ENCODE data around the gene ADGRV1.

DNA sequence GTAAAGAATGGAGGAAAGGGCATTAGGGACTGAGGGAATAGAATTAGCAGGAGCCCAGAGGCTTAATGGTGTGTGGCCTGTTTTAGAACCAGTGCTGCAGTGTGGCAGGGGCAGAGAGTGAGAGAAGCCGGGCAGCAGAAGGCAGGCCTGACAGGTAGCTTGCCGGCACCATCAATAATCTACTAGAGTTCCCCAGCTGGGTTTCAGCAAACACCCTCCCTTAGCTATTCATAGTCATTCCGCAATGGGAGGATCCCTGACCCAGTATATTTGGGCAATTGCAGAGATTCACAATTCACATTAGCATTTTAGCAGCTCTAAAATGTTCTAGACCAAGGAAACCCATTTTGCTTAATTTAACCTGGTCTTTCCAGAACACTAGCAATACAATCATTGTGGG lies 596.7 kb downstream of the ADGRV1 start:
- TF ChIP-seq TBP (optimal IDR thresholded peaks at IDR 0.05; ENCODE audit: low read depth, low read length), result no peak
- TF ChIP-seq, protein P1, sequence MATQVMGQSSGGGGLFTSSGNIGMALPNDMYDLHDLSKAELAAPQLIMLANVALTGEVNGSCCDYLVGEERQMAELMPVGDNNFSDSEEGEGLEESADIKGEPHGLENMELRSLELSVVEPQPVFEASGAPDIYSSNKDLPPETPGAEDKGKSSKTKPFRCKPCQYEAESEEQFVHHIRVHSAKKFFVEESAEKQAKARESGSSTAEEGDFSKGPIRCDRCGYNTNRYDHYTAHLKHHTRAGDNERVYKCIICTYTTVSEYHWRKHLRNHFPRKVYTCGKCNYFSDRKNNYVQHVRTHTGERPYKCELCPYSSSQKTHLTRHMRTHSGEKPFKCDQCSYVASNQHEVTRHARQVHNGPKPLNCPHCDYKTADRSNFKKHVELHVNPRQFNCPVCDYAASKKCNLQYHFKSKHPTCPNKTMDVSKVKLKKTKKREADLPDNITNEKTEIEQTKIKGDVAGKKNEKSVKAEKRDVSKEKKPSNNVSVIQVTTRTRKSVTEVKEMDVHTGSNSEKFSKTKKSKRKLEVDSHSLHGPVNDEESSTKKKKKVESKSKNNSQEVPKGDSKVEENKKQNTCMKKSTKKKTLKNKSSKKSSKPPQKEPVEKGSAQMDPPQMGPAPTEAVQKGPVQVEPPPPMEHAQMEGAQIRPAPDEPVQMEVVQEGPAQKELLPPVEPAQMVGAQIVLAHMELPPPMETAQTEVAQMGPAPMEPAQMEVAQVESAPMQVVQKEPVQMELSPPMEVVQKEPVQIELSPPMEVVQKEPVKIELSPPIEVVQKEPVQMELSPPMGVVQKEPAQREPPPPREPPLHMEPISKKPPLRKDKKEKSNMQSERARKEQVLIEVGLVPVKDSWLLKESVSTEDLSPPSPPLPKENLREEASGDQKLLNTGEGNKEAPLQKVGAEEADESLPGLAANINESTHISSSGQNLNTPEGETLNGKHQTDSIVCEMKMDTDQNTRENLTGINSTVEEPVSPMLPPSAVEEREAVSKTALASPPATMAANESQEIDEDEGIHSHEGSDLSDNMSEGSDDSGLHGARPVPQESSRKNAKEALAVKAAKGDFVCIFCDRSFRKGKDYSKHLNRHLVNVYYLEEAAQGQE (IDR thresholded peaks at IDR 0.05; ENCODE audit: borderline replicate concordance), result no peak
- TF ChIP-seq, protein P1 (CRISPR knock-in tag; IDR thresholded peaks at IDR 0.05; ENCODE audit: low read depth), result no peak

All from K562 (cell line).